SU-DHL-6 (cell line): ENCODE results near the gene ITIH4.

Experiments used
- H2AFZ ChIP-seq: fragments of 200-600 bp; sonication (generic); 2 replicates; pipeline ENCODE4 v1.6.1; 2014; ENCODE audit warnings: low read depth, mild to moderate bottlenecking, moderate library complexity, mixed read lengths, antibody characterized with exemption, low read length; ENCODE audit not compliant: severe bottlenecking
- H3F3A ChIP-seq: fragments of 200-600 bp; shearing (Covaris generic); 2 replicates; pipeline ENCODE4 v1.6.0; 2016; ENCODE audit warnings: antibody characterized with exemption, mild to moderate bottlenecking; ENCODE audit not compliant: insufficient read depth
- H3K27ac ChIP-seq: fragments of 200-600 bp; sonication (generic); 2 replicates; pipeline ENCODE4 v1.5.1; 2016; ENCODE audit warnings: low read depth, mild to moderate bottlenecking, low read length, moderate library complexity, mixed read lengths
- H3K27me3 ChIP-seq: fragments of 200-600 bp; sonication (generic), shearing (Covaris generic); 2 replicates; pipeline ENCODE4 v1.6.0; 2014; ENCODE audit warnings: mild to moderate bottlenecking, low read length
- H3K36me3 ChIP-seq: fragments of 200-600 bp; sonication (generic); 2 replicates; pipeline ENCODE4 v1.6.1; 2014; ENCODE audit warnings: mild to moderate bottlenecking, low read length, mixed read lengths
- H3K4me2 ChIP-seq: fragments of 300-600, 200-600 bp; shearing (Covaris generic), sonication (generic); 2 replicates; pipeline ENCODE4 v1.6.0; 2014; ENCODE audit warnings: low read length, low read depth, mild to moderate bottlenecking; ENCODE audit not compliant: poor library complexity, severe bottlenecking
- H3K4me3 ChIP-seq: fragments of 200-600 bp; sonication (generic); 2 replicates; pipeline ENCODE4 v1.5.1; 2014; ENCODE audit warnings: antibody characterized with exemption, low read length, mild to moderate bottlenecking, mixed read lengths; ENCODE audit not compliant: insufficient read depth, poor library complexity, severe bottlenecking
- H3K79me2 ChIP-seq: fragments of 200-600 bp; sonication (generic); 2 replicates; pipeline ENCODE4 v1.6.1; 2014; ENCODE audit warnings: mild to moderate bottlenecking, low read length, moderate library complexity; ENCODE audit not compliant: insufficient read depth
- H3K9ac ChIP-seq: fragments of 200-600 bp; sonication (generic); 2 replicates; pipeline ENCODE4 v1.7.0; 2014; ENCODE audit warnings: mild to moderate bottlenecking, low read length
- H3K9me2 ChIP-seq: fragments of 200-600 bp; sonication (generic); replicated peaks from 2 replicates; pipeline ENCODE4 v1.6.1; 2014; ENCODE audit warnings: low read length; ENCODE audit not compliant: insufficient read depth
- H3K9me3 ChIP-seq: fragments of 200-600 bp; sonication (generic); 2 replicates; pipeline ENCODE4 v1.6.1; 2014; ENCODE audit warnings: low read length, mixed read lengths; ENCODE audit not compliant: insufficient read depth
- H4K20me1 ChIP-seq: fragments of 200-600 bp; sonication (generic); 2 replicates; pipeline ENCODE4 v1.6.1; 2014; ENCODE audit warnings: low read depth, mild to moderate bottlenecking, antibody characterized with exemption, low read length, moderate library complexity, mixed read lengths
- EZH2phosphoT487 ChIP-seq: fragments of 200-600 bp; sonication (generic), shearing (Covaris generic); conservative IDR thresholded peaks from 2 replicates; pipeline ENCODE4 v1.6.1; 2018; ENCODE audit warnings: mild to moderate bottlenecking, antibody characterized with exemption, low read length, moderate library complexity, mixed read lengths
- TF ChIP-seq, protein P1 (sequence below): fragments of 200-600 bp; sonication (generic); IDR thresholded peaks from one replicate; pipeline ENCODE4 v1.5.1; 2017; ENCODE audit warnings: antibody characterized with exemption, mild to moderate bottlenecking, low read length, moderate library complexity; ENCODE audit not compliant: insufficient read depth, poor library complexity, severe bottlenecking

ITIH4 gene

DNA sequence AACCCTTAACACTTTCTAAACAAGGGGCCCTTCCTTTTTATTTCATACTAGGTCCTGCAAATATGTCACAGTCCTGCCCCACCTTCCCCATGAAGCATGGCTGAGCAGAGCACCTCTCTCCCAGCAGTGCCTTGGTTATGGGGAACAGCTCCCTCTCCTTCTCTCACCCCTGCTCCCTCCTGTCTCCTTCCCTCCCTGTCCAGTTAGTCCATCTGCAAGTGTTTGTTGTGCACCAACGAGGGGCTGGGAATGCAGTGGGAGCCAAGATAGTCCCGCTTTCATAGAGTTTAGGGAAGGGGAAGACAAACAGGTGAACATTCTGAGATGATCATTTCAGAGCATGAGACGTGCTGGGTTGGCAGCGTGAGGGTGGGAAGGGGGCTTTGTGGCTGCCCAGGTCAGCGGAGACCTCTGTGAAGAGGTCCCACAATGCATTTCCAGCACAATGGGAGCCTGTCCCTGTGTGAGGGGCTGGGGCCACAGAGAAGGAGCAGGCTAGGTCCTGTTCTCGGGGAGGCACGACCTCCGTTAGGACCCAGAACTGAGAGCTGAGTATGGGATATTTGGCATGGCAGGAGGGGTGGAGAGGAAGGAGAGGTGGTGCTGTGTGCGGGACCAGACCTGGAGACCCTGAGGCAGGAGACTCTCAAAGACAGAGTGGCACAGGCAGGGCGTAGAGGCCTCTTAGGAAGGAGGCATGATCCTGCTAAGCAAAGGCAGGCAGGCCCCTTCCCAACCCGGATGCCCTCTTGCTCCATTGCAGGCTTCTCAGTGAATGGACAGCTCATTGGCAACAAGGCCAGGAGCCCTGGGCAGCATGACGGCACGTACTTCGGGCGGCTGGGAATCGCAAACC lies 41.4 kb downstream of the ITIH4 start:
- H3K27ac ChIP-seq = no peak overlapping the region
- H3K4me3 ChIP-seq = no peak overlapping the region
- no peak overlapping the region for H3K9ac ChIP-seq
- no peaks in the 10 kb centered on the region for H3K27me3 ChIP-seq
- H3K4me2 ChIP-seq = no peak overlapping the region
- H3K36me3 ChIP-seq = no peaks in the 10 kb centered on the region
- no peaks in the 10 kb centered on the region for H3F3A ChIP-seq
- no peak overlapping the region for H2AFZ ChIP-seq
- H3K9me2 ChIP-seq = no peaks in the 10 kb centered on the region
- TF ChIP-seq EZH2phosphoT487 = no peak
- TF ChIP-seq, protein P1, sequence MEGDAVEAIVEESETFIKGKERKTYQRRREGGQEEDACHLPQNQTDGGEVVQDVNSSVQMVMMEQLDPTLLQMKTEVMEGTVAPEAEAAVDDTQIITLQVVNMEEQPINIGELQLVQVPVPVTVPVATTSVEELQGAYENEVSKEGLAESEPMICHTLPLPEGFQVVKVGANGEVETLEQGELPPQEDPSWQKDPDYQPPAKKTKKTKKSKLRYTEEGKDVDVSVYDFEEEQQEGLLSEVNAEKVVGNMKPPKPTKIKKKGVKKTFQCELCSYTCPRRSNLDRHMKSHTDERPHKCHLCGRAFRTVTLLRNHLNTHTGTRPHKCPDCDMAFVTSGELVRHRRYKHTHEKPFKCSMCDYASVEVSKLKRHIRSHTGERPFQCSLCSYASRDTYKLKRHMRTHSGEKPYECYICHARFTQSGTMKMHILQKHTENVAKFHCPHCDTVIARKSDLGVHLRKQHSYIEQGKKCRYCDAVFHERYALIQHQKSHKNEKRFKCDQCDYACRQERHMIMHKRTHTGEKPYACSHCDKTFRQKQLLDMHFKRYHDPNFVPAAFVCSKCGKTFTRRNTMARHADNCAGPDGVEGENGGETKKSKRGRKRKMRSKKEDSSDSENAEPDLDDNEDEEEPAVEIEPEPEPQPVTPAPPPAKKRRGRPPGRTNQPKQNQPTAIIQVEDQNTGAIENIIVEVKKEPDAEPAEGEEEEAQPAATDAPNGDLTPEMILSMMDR = no peak
- no peaks in the 10 kb centered on the region for H4K20me1 ChIP-seq
- H3K79me2 ChIP-seq = no peaks in the 10 kb centered on the region
- H3K9me3 ChIP-seq = no peaks in the 10 kb centered on the region

GRCh38 chr3:52787672-52788625 lies 42.5 kb downstream of the ITIH4 start:
- Histone ChIP-seq H3K4me3 (no peak overlapping the region), H3K27ac (no peak overlapping the region), H3K9me3 (no peaks in the 10 kb centered on the region), H3K79me2 (no peaks in the 10 kb centered on the region), H3K36me3 (no peaks in the 10 kb centered on the region), H3K9ac (no peak overlapping the region), H3K9me2 (no peaks in the 10 kb centered on the region), H2AFZ (no peak overlapping the region), H4K20me1 (no peaks in the 10 kb centered on the region), H3K4me2 (no peak overlapping the region), H3K27me3 (no peaks in the 10 kb centered on the region), H3F3A (no peaks in the 10 kb centered on the region)
- TF ChIP-seq EZH2phosphoT487 = no peak
- TF ChIP-seq, protein P1 = no peak

GRCh38 chr3:52787246-52787645 lies 43.2 kb downstream of the ITIH4 start:
- no peaks in the 10 kb centered on the region for H4K20me1 ChIP-seq
- no peaks in the 10 kb centered on the region for H3K9me3 ChIP-seq
- no peaks in the 10 kb centered on the region for H3F3A ChIP-seq
- TF ChIP-seq EZH2phosphoT487 = no peak
- TF ChIP-seq, protein P1 = no peak
- H3K4me3 ChIP-seq = no peak overlapping the region
- H3K9me2 ChIP-seq = no peaks in the 10 kb centered on the region
- no peak overlapping the region for H3K4me2 ChIP-seq
- H3K9ac ChIP-seq = no peak overlapping the region
- H3K27ac ChIP-seq = no peak overlapping the region
- H3K36me3 ChIP-seq = no peaks in the 10 kb centered on the region
- no peaks in the 10 kb centered on the region for H3K27me3 ChIP-seq
- H2AFZ ChIP-seq = no peak overlapping the region
- H3K79me2 ChIP-seq = no peaks in the 10 kb centered on the region
